ENCODE measurements around the gene PTEN. TPM values are rescaled to one million over a fixed set of nuclear protein-coding genes. Genes with fewer than 3 reads are reported as not detected.

PTEN gene
- total and polyA plus RNA-seq, 4 donors: 11.5 to 76.6 (median 37.5) TPM

GRCh38 chr10:87927091-87927490 is 63.7 kb downstream of the PTEN start:
- H3K4me3 ChIP-seq (ENCODE audit: low read depth in 1 of 3, low read length in 3 of 3): no peak overlapping the region
- H3K36me3 ChIP-seq (ENCODE audit: control insufficient read depth in 4 of 4, insufficient read depth in 3 of 4, low read depth in 1 of 4, low read length in 3 of 4): peaks cover 0 to 2% (median 0%) of the 10 kb centered on the region in 4 donors
- no peak overlapping the region for H3K9ac ChIP-seq (ENCODE audit: low read depth in 1 of 2, low read length in 2 of 2)
- H3K27ac ChIP-seq (ENCODE audit: low read depth in 1 of 2, low read length in 2 of 2): no peak overlapping the region
- H3K27me3 ChIP-seq (ENCODE audit: control insufficient read depth in 4 of 4, insufficient read depth in 4 of 4, low read length in 3 of 4): no peaks in the 10 kb centered on the region
- WGBS: 77% methylated on average over 2 of the region's 2 CpGs
- DNase-seq (ENCODE audit: low spot score): no peak
- peaks cover 1 to 16% (median 2%) of the 10 kb centered on the region in 4 donors for H3K4me1 ChIP-seq (ENCODE audit: control insufficient read depth in 4 of 4, insufficient read depth in 4 of 4, low read length in 3 of 4)
- no peaks in the 10 kb centered on the region for H3K9me3 ChIP-seq (ENCODE audit: control insufficient read depth in 4 of 4, low read length in 3 of 4)
- TF ChIP-seq RXRA (IDR thresholded peaks at IDR 0.05) (no peak), HNF4G (IDR thresholded peaks at IDR 0.05) (no peak), RAD21 (IDR thresholded peaks at IDR 0.05) (no peak), EGR1 (IDR thresholded peaks at IDR 0.05; ENCODE audit: low read depth in 2 of 2) (no peak), REST (IDR thresholded peaks at IDR 0.05) (no peak), CTCF (IDR thresholded peaks at IDR 0.05; ENCODE audit: low read depth, low read length, missing input control) (no peak), ATF3 (IDR thresholded peaks at IDR 0.05) (no peak), YY1 (IDR thresholded peaks at IDR 0.05) (no peak)

GRCh38 chr10:87928996-87929395 is 65.6 kb downstream of the PTEN start:
- no peak overlapping the region for H3K27ac ChIP-seq (ENCODE audit: low read depth in 1 of 2, low read length in 2 of 2)
- H3K4me3 ChIP-seq (ENCODE audit: low read depth in 1 of 3, low read length in 3 of 3): no peak overlapping the region
- DNase-seq (ENCODE audit: low spot score): no peak
- no peak overlapping the region for H3K9ac ChIP-seq (ENCODE audit: low read depth in 1 of 2, low read length in 2 of 2)
- WGBS: 70% methylated on average over 3 of the region's 3 CpGs
- H3K4me1 ChIP-seq (ENCODE audit: control insufficient read depth in 4 of 4, insufficient read depth in 4 of 4, low read length in 3 of 4): peaks cover 0 to 9% (median 2%) of the 10 kb centered on the region in 4 donors
- TF ChIP-seq RXRA (IDR thresholded peaks at IDR 0.05) (no peak), ATF3 (IDR thresholded peaks at IDR 0.05) (no peak), HNF4G (IDR thresholded peaks at IDR 0.05) (no peak), HNF4A (conservative IDR thresholded peaks at IDR 0.05) (no peak), FOXA1 (IDR thresholded peaks at IDR 0.05) (no peak)
- no peaks in the 10 kb centered on the region for H3K9me3 ChIP-seq (ENCODE audit: control insufficient read depth in 4 of 4, low read length in 3 of 4)
- no peaks in the 10 kb centered on the region for H3K27me3 ChIP-seq (ENCODE audit: control insufficient read depth in 4 of 4, insufficient read depth in 4 of 4, low read length in 3 of 4)
- H3K36me3 ChIP-seq (ENCODE audit: control insufficient read depth in 4 of 4, insufficient read depth in 3 of 4, low read depth in 1 of 4, low read length in 3 of 4): peaks cover 0 to 7% (median 0%) of the 10 kb centered on the region in 4 donors

- WGBS: 27% methylated on average over 1 of the region's 1 CpG
- no peak for DNase-seq (ENCODE audit: low spot score)
- peaks cover 0 to 7% (median 2%) of the 10 kb centered on the region in 4 donors for H3K4me1 ChIP-seq (ENCODE audit: control insufficient read depth in 4 of 4, insufficient read depth in 4 of 4, low read length in 3 of 4)
These were observed 66.7 kb downstream of the PTEN start for GRCh38 chr10:87930141-87930540.

More at GRCh38 chr10:87930141-87930540, 66.7 kb downstream of the PTEN start:
- H3K9me3 ChIP-seq (ENCODE audit: control insufficient read depth in 4 of 4, low read length in 3 of 4): no peaks in the 10 kb centered on the region
- no peak overlapping the region for H3K27ac ChIP-seq (ENCODE audit: low read depth in 1 of 2, low read length in 2 of 2)
- no peak overlapping the region for H3K4me3 ChIP-seq (ENCODE audit: low read depth in 1 of 3, low read length in 3 of 3)
- peaks cover 0 to 7% (median 0%) of the 10 kb centered on the region in 4 donors for H3K36me3 ChIP-seq (ENCODE audit: control insufficient read depth in 4 of 4, insufficient read depth in 3 of 4, low read depth in 1 of 4, low read length in 3 of 4)
- H3K9ac ChIP-seq (ENCODE audit: low read depth in 1 of 2, low read length in 2 of 2): no peak overlapping the region
- no peaks in the 10 kb centered on the region for H3K27me3 ChIP-seq (ENCODE audit: control insufficient read depth in 4 of 4, insufficient read depth in 4 of 4, low read length in 3 of 4)
- no peak for TF ChIP-seq ATF3 (IDR thresholded peaks at IDR 0.05)
